Activated CD4-positive, alpha-beta memory T cell treated with anti-CD3 and anti-CD28 coated beads, Interleukin-2, amount 10 ng/mL, durations not matched to agents 7 days and 5 days (primary cell): ENCODE data around the gene DUS1L. TPM values are rescaled to one million over a fixed set of nuclear protein-coding genes. Genes with fewer than 3 reads are reported as not detected.

Experiments used
- CTCF ChIA-PET: fragments of 350-600 bp; sonication (Branson Sonifier 250); formaldehyde crosslinking; loops from one replicate; lab custom pipeline; 2021; ENCODE audit warnings: antibody characterized with exemption, inconsistent platforms; lab: Charles Lee
- POLR2A ChIA-PET: fragments of 350-600 bp; sonication (Branson Sonifier 250); formaldehyde crosslinking; loops from one replicate; lab custom pipeline; 2021; ENCODE audit warnings: antibody characterized with exemption; lab: Charles Lee
- DNase-seq: peaks from one replicate; pipeline ENCODE4 v3.0.0-alpha.2; 2020
- H3K27ac Mint-ChIP-seq: one replicate; pipeline ENCODE4 v1.8.0; 2021; ENCODE audit warnings: mild to moderate bottlenecking, mixed read lengths
- H3K27me3 Mint-ChIP-seq: one replicate; pipeline ENCODE4 v1.8.0; 2021; ENCODE audit warnings: mixed read lengths
- H3K36me3 Mint-ChIP-seq: one replicate; pipeline ENCODE4 v1.8.0; 2021; ENCODE audit warnings: low read depth, mixed read lengths
- H3K4me1 Mint-ChIP-seq: one replicate; pipeline ENCODE4 v1.8.0; 2021; ENCODE audit warnings: mixed read lengths
- H3K4me3 Mint-ChIP-seq: one replicate; pipeline ENCODE4 v1.8.0; 2021; ENCODE audit warnings: mild to moderate bottlenecking, mixed read lengths
- H3K9me3 Mint-ChIP-seq: one replicate; pipeline ENCODE4 v1.8.0; 2021; ENCODE audit warnings: mixed read lengths
- total RNA-seq, 2 experiments: library from RNA; stranded (reverse); gene quantifications; one replicate each; pipeline ENCODE4 v1.2.3, GENCODE V29; 2021

The DUS1L gene
- total RNA-seq, 2 experiments from 2014 or later: 98.8 to 99.3 TPM

GRCh38 chr17:82051776-82052637, 13.6 kb downstream of the DUS1L start, which contains the start of the genes GPS1 and RFNG:
GPS1 (plus strand) TSS chr17:82051898; CDS start chr17:82051932, 34 bp downstream.
RFNG (minus strand) TSS chr17:82051811; CDS start chr17:82051766, 45 bp downstream.
- Mint-ChIP-seq H3K27me3 (no peaks in the 10 kb centered on the region), H3K27ac (peak within 1 kb of the TSS; percentile 78), H3K9me3 (no peaks in the 10 kb centered on the region), H3K4me1 (peaks cover 25% of the 10 kb centered on the region), H3K36me3 (peaks cover 12% of the 10 kb centered on the region), H3K4me3 (peak within 1 kb of the TSS; percentile 84)
- DNase-seq: peak; percentile 85
- CTCF ChIA-PET: interaction anchor here (2.0 kb wide), 1 partner anchor 14 kb away, joined by 9 read pairs; the partner anchor contains the start of gene DCXR
- POLR2A ChIA-PET: interaction anchor here (0.6 to 4.3 kb wide), 6 partner anchors 12 to 50 kb away, joined by 3 to 27 read pairs (median 4); partner anchors contain the start of genes DCXR and DUS1L

- Mint-ChIP-seq H3K27me3 (no peaks in the 10 kb centered on the region), H3K27ac (peak overlapping the region; percentile 78), H3K36me3 (peaks cover 12% of the 10 kb centered on the region), H3K4me3 (peak overlapping the region; percentile 84), H3K9me3 (no peaks in the 10 kb centered on the region), H3K4me1 (peaks cover 25% of the 10 kb centered on the region)
- POLR2A ChIA-PET: interaction anchor here (0.6 to 4.3 kb wide), 7 partner anchors 8 to 74 kb away, joined by 3 to 27 read pairs (median 4); partner anchors contain the start of genes DCXR and DUS1L
- CTCF ChIA-PET: interaction anchor here (1.7 kb wide), 1 partner anchor 13 kb away, joined by 5 read pairs; the partner anchor contains the start of gene DCXR
- DNase-seq: no peak
Measured at GRCh38 chr17:82050761-82051641, 14.6 kb downstream of the DUS1L start.

GRCh38 chr17:82050152-82050760, 15.3 kb downstream of the DUS1L start:
- H3K4me1 Mint-ChIP-seq: peaks cover 25% of the 10 kb centered on the region
- ChIA-PET CTCF (interaction anchor here (1.7 kb wide), 1 partner anchor 13 kb away, joined by 5 read pairs; the partner anchor contains the start of gene DCXR), POLR2A (interaction anchor here (0.6 to 4.3 kb wide), 6 partner anchors 8 to 73 kb away, joined by 3 to 27 read pairs (median 6); partner anchors contain the start of genes DCXR and DUS1L)
- no peaks in the 10 kb centered on the region for H3K9me3 Mint-ChIP-seq
- no peaks in the 10 kb centered on the region for H3K27me3 Mint-ChIP-seq
- peak overlapping the region; percentile 84 for H3K4me3 Mint-ChIP-seq
- H3K27ac Mint-ChIP-seq: peak overlapping the region; percentile 78
- H3K36me3 Mint-ChIP-seq: peaks cover 11% of the 10 kb centered on the region
- DNase-seq: no peak

GRCh38 chr17:82049521-82049971, 16.1 kb downstream of the DUS1L start:
- Mint-ChIP-seq H3K27me3 (no peaks in the 10 kb centered on the region), H3K36me3 (peaks cover 5% of the 10 kb centered on the region), H3K4me3 (no peak overlapping the region), H3K9me3 (no peaks in the 10 kb centered on the region), H3K27ac (no peak overlapping the region), H3K4me1 (peaks cover 21% of the 10 kb centered on the region)
- POLR2A ChIA-PET: interaction anchor here (1.4 to 4.3 kb wide), 3 partner anchors 9 to 19 kb away, joined by 3 to 27 read pairs (median 8); partner anchors contain the start of gene DCXR
- no peak for DNase-seq
- CTCF ChIA-PET: interaction anchor here (1.2 kb wide), 1 partner anchor 12 kb away, joined by 4 read pairs; the partner anchor contains the start of gene DCXR

GRCh38 chr17:82049106-82049505, 16.5 kb downstream of the DUS1L start:
- no peaks in the 10 kb centered on the region for H3K27me3 Mint-ChIP-seq
- H3K36me3 Mint-ChIP-seq: peaks cover 5% of the 10 kb centered on the region
- CTCF ChIA-PET: interaction anchor here (1.2 kb wide), 1 partner anchor 11 kb away, joined by 4 read pairs; the partner anchor contains the start of gene DCXR
- DNase-seq: no peak
- peak overlapping the region; percentile 30 for H3K4me3 Mint-ChIP-seq
- H3K9me3 Mint-ChIP-seq: no peaks in the 10 kb centered on the region
- POLR2A ChIA-PET: interaction anchor here (4.3 kb wide), 1 partner anchor 11 kb away, joined by 27 read pairs; the partner anchor contains the start of gene DCXR
- no peak overlapping the region for H3K27ac Mint-ChIP-seq
- H3K4me1 Mint-ChIP-seq: peaks cover 21% of the 10 kb centered on the region

GRCh38 chr17:82048571-82048971, 17.0 kb downstream of the DUS1L start:
- ChIA-PET CTCF (interaction anchor here (1.2 kb wide), 1 partner anchor 11 kb away, joined by 4 read pairs; the partner anchor contains the start of gene DCXR), POLR2A (interaction anchor here (4.3 kb wide), 1 partner anchor 10 kb away, joined by 27 read pairs; the partner anchor contains the start of gene DCXR)
- DNase-seq: no peak
- Mint-ChIP-seq H3K27me3 (no peaks in the 10 kb centered on the region), H3K27ac (no peak overlapping the region), H3K4me3 (no peak overlapping the region), H3K9me3 (no peaks in the 10 kb centered on the region), H3K36me3 (peaks cover 5% of the 10 kb centered on the region), H3K4me1 (peaks cover 19% of the 10 kb centered on the region)

GRCh38 chr17:82047914-82048570, 17.6 kb downstream of the DUS1L start:
- ChIA-PET CTCF (interaction anchor here (0.8 kb wide), 1 partner anchor 11 kb away, joined by 3 read pairs; the partner anchor contains the start of gene DCXR), POLR2A (interaction anchor here (4.3 kb wide), 1 partner anchor 9 kb away, joined by 27 read pairs; the partner anchor contains the start of gene DCXR)
- Mint-ChIP-seq H3K27me3 (no peaks in the 10 kb centered on the region), H3K4me1 (peaks cover 14% of the 10 kb centered on the region), H3K27ac (no peak overlapping the region), H3K4me3 (no peak overlapping the region), H3K36me3 (peaks cover 5% of the 10 kb centered on the region), H3K9me3 (no peaks in the 10 kb centered on the region)
- DNase-seq: no peak

GRCh38 chr17:82047379-82047778, 18.2 kb downstream of the DUS1L start:
- ChIA-PET POLR2A (no interaction called here), CTCF (interaction anchor here (0.8 kb wide), 1 partner anchor 10 kb away, joined by 3 read pairs; the partner anchor contains the start of gene DCXR)
- no peak for DNase-seq
- Mint-ChIP-seq H3K36me3 (peaks cover 5% of the 10 kb centered on the region), H3K4me1 (peaks cover 9% of the 10 kb centered on the region), H3K9me3 (no peaks in the 10 kb centered on the region), H3K4me3 (no peak overlapping the region), H3K27ac (no peak overlapping the region), H3K27me3 (no peaks in the 10 kb centered on the region)

GRCh38 chr17:82046903-82047302, 18.7 kb downstream of the DUS1L start:
- Mint-ChIP-seq H3K9me3 (no peaks in the 10 kb centered on the region), H3K4me3 (no peak overlapping the region), H3K4me1 (peaks cover 9% of the 10 kb centered on the region), H3K36me3 (peaks cover 5% of the 10 kb centered on the region), H3K27ac (no peak overlapping the region), H3K27me3 (no peaks in the 10 kb centered on the region)
- POLR2A ChIA-PET: no interaction called here
- DNase-seq: no peak
- CTCF ChIA-PET: no interaction called here

GRCh38 chr17:82045936-82046484, 19.6 kb downstream of the DUS1L start:
- Mint-ChIP-seq H3K9me3 (no peaks in the 10 kb centered on the region), H3K4me1 (peaks cover 9% of the 10 kb centered on the region), H3K27ac (no peak overlapping the region), H3K36me3 (peaks cover 5% of the 10 kb centered on the region), H3K27me3 (no peaks in the 10 kb centered on the region), H3K4me3 (no peak overlapping the region)
- no peak for DNase-seq
- ChIA-PET CTCF (interaction anchor here (1.0 kb wide), 1 partner anchor 8 kb away, joined by 3 read pairs; the partner anchor contains the start of gene DCXR), POLR2A (no interaction called here)

GRCh38 chr17:82043507-82043906, 22.1 kb downstream of the DUS1L start:
- H3K27ac Mint-ChIP-seq: no peak overlapping the region
- H3K27me3 Mint-ChIP-seq: no peaks in the 10 kb centered on the region
- H3K36me3 Mint-ChIP-seq: peaks cover 5% of the 10 kb centered on the region
- DNase-seq: no peak
- H3K4me3 Mint-ChIP-seq: no peak overlapping the region
- peaks cover 9% of the 10 kb centered on the region for H3K4me1 Mint-ChIP-seq
- H3K9me3 Mint-ChIP-seq: no peaks in the 10 kb centered on the region
- POLR2A ChIA-PET: no interaction called here
- CTCF ChIA-PET: interaction anchor here (1.1 kb wide), 1 partner anchor 84 kb away, joined by 3 read pairs; no protein-coding TSS in a partner anchor
